ENCODE results near the gene TWSG1.

TWSG1 gene

GRCh38 chr18:9323750-9324445, 10.7 kb upstream of the TWSG1 start:
- TF ChIP-seq GATA3 (IDR thresholded peaks at IDR 0.05; ENCODE audit: low read depth, low read length) (no peak), GATA2 (IDR thresholded peaks at IDR 0.05; ENCODE audit: low read depth, low read length) (no peak)

- TF ChIP-seq GATA2 (IDR thresholded peaks at IDR 0.05; ENCODE audit: low read depth, low read length) (no peak), GATA3 (IDR thresholded peaks at IDR 0.05; ENCODE audit: low read depth, low read length) (no peak)
Observed at GRCh38 chr18:9325716-9326115, 8.9 kb upstream of the TWSG1 start.

- no peak for TF ChIP-seq GATA3 (IDR thresholded peaks at IDR 0.05; ENCODE audit: low read depth, low read length)
- TF ChIP-seq GATA2 (IDR thresholded peaks at IDR 0.05; ENCODE audit: low read depth, low read length) = no peak
Observed at GRCh38 chr18:9328776-9329175, 5.8 kb upstream of the TWSG1 start.

GRCh38 chr18:9329471-9329870, 5.1 kb upstream of the TWSG1 start:
- TF ChIP-seq GATA3 (IDR thresholded peaks at IDR 0.05; ENCODE audit: low read depth, low read length) = no peak
- TF ChIP-seq GATA2 (IDR thresholded peaks at IDR 0.05; ENCODE audit: low read depth, low read length) = no peak

GRCh38 chr18:9330419-9330818, 4.2 kb upstream of the TWSG1 start:
- TF ChIP-seq GATA2 (IDR thresholded peaks at IDR 0.05; ENCODE audit: low read depth, low read length) (peak; percentile 91), GATA3 (IDR thresholded peaks at IDR 0.05; ENCODE audit: low read depth, low read length) (no peak; the same call in 1 of the 2 replicates)

GRCh38 chr18:9333441-9334328, 888 bp upstream of the TWSG1 start:
- TF ChIP-seq GATA2 (IDR thresholded peaks at IDR 0.05; ENCODE audit: low read depth, low read length) = no peak
- no peak for TF ChIP-seq GATA3 (IDR thresholded peaks at IDR 0.05; ENCODE audit: low read depth, low read length)

- TF ChIP-seq GATA2 (IDR thresholded peaks at IDR 0.05; ENCODE audit: low read depth, low read length) (no peak), GATA3 (IDR thresholded peaks at IDR 0.05; ENCODE audit: low read depth, low read length) (no peak)
Observed at GRCh38 chr18:9334973-9335696, 562 bp downstream of the TWSG1 start.

- TF ChIP-seq GATA2 (IDR thresholded peaks at IDR 0.05; ENCODE audit: low read depth, low read length) (no peak), GATA3 (IDR thresholded peaks at IDR 0.05; ENCODE audit: low read depth, low read length) (no peak)
Observed at GRCh38 chr18:9335697-9336045, 1.1 kb downstream of the TWSG1 start.

- TF ChIP-seq GATA3 (IDR thresholded peaks at IDR 0.05; ENCODE audit: low read depth, low read length) (no peak), GATA2 (IDR thresholded peaks at IDR 0.05; ENCODE audit: low read depth, low read length) (no peak)
Observed at GRCh38 chr18:9336827-9337226, 2.3 kb downstream of the TWSG1 start.

GRCh38 chr18:9337873-9338272, 3.3 kb downstream of the TWSG1 start:
- TF ChIP-seq GATA3 (IDR thresholded peaks at IDR 0.05; ENCODE audit: low read depth, low read length) = no peak
- no peak for TF ChIP-seq GATA2 (IDR thresholded peaks at IDR 0.05; ENCODE audit: low read depth, low read length)

- no peak for TF ChIP-seq GATA3 (IDR thresholded peaks at IDR 0.05; ENCODE audit: low read depth, low read length)
- TF ChIP-seq GATA2 (IDR thresholded peaks at IDR 0.05; ENCODE audit: low read depth, low read length) = no peak
Observed at GRCh38 chr18:9340472-9340871, 5.9 kb downstream of the TWSG1 start.

- TF ChIP-seq GATA2 (IDR thresholded peaks at IDR 0.05; ENCODE audit: low read depth, low read length) (no peak), GATA3 (IDR thresholded peaks at IDR 0.05; ENCODE audit: low read depth, low read length) (no peak)
Observed at GRCh38 chr18:9343577-9343976, 9.0 kb downstream of the TWSG1 start.

GRCh38 chr18:9346775-9347174, 12.2 kb downstream of the TWSG1 start:
- TF ChIP-seq GATA3 (IDR thresholded peaks at IDR 0.05; ENCODE audit: low read depth, low read length) (no peak), GATA2 (IDR thresholded peaks at IDR 0.05; ENCODE audit: low read depth, low read length) (no peak)

- TF ChIP-seq GATA3 (IDR thresholded peaks at IDR 0.05; ENCODE audit: low read depth, low read length) = no peak
- TF ChIP-seq GATA2 (IDR thresholded peaks at IDR 0.05; ENCODE audit: low read depth, low read length) = no peak
Observed at GRCh38 chr18:9348079-9348671, 13.6 kb downstream of the TWSG1 start.
